Non-pigmented ciliary epithelial cell (primary cell): Measurements from ENCODE around the gene RNF130.
"Not testable (repeated sequence)": the region's sequence is repeated elsewhere in the genome, so short reads cannot be mapped to it uniquely, and the experiment has no call there.

Experiments
- DNase-seq: peaks from one replicate; pipeline ENCODE4 v3.0.0-alpha.2; 2010; ENCODE audit warnings: low read depth

Gene RNF130

DNA sequence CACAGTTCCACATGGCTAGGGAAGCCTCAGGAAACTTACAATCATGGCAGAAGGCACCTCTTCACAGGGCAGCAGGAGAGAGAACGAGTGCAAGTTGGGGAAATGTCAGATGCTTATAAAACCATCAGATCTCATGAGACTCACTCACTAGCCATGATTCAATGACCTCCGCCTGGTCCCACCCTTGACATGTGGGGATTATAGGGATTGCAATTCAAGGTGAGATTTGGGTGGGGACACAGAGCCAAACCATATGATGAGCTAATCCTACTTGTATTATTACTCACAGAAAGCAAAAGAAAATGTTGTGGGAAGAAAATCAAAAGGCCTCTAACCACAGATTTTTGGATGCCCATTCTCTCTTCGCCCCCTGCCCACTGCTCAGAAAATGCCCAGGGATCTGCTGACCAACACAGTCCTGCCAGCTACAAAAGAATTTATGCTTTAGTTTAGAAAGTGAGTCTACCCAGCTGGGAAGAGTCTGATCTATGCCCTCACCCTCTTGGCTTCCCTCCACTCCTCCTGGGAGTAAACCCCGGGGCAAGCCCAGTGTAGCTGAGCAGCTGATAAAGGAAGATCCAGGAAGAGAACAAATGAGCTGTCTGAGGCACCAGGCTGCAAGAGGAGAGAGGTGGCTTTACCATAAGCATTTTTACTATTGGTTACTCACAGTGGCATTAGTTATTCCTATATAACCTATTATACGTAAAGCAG is 53.1 kb downstream of the RNF130 start:
- DNase-seq: no peak

DNA sequence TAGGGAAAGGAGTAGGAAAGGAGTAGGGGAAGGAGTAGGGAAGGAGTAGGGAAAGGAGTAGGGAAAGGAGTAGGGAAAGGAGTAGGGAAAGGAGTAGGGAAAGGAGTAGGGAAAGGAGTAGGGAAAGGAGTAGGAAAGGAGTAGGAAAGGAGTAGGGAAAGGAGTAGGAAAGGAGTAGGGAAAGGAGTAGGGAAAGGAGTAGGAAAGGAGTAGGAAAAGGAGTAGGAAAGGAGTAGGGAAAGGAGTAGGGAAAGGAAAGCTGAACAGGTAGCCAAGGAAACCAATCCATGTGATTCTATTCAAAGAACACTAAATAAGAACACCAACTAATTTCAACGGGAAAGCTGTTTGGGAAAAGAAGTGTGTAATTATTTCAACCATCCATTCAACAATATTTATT is 56.0 kb downstream of the RNF130 start:
- not testable (repeated sequence) for DNase-seq

DNA sequence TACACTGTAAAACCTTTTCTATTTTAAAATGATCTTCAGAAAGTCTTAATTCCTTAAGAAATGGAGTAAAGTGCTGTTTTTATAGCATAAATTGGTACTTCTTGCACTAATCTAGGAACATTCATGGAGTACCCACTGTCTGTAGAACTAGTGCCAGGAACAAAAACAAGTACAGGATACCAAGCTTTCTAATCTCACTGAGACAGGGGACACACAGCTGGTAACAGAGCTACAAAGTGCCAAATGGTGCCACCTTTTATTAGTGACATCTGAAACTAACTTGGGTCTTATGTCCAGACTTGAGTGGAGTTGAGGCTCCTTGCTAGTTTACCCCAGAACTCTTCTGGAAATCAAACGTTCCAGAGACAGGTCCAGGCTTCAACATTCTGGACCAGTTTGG is 57.9 kb downstream of the RNF130 start:
- DNase-seq: no peak

DNA sequence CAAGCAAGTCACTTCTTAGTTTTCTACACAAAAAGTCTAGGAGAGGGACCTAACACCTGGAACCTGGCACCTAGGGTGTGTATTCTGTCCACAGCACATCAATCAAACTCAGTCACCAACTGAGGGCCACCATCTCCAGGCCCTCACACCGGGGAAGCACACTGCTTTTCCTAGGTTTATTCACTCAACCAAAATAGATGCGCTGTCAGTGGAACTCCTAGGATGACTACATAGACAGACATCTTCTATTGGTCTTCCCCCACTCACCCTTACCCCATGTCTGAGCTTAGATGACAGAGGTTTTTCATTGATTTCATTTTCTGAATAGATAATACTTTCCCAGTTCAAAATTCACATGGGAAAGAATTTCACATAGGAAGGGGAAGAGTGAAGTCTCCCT is 59.2 kb downstream of the RNF130 start:
- DNase-seq: no peak

DNA sequence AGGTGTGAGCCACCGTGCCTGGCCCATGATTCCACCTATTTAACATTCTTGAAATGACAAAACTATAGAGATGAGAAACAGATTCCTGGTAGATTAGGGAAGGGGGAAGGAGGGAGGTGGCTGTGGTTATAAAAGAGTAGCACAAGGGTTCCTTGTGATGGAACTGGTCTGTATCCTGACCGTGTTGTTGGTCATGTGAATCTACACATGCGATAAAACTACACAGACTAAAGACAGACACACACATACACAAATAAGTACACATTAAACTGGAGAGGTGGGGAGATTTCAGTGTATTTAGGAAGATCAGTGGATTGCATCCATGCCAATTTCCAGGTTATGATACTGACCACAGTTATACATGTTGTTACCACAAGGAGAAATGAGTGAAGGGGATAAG is 60.9 kb downstream of the RNF130 start:
- DNase-seq: no peak

DNA sequence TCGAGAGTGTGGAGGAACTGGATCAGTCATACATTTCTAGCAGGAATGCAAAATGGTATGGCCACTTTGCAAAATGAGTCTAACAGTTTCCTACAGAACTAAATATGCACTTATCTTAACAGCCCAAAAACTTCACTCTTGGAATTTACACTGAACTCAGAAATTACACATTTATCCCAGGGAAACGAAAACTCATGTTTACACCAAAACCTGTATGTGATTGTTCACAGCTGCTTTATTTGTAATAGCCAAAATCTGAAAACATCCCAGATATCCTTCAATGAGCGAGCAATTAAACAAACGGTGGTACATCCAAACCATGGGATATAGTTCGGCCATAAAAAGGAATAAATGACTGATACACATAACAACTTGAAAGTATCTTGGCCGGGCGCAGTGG is 62.0 kb downstream of the RNF130 start:
- DNase-seq: no peak

DNA sequence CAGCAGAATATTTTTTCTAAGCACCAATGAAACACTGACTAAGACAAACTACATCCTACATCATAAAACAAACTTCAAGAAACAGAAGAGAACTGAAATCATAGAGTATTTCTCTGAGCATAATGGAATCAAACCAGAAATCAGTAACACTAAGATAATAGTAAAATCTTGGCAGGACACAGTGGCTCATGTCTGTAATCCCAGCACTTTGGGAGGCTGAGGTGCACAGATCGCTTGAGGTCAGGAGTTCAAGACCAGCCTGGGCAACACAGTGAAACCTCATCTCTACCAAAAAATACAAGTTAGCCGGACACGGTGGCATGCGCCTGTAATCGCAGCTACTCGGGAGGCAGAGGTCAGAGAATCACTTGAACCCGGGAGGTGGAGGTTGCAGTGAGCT is 63.1 kb downstream of the RNF130 start:
- DNase-seq: no peak

DNA sequence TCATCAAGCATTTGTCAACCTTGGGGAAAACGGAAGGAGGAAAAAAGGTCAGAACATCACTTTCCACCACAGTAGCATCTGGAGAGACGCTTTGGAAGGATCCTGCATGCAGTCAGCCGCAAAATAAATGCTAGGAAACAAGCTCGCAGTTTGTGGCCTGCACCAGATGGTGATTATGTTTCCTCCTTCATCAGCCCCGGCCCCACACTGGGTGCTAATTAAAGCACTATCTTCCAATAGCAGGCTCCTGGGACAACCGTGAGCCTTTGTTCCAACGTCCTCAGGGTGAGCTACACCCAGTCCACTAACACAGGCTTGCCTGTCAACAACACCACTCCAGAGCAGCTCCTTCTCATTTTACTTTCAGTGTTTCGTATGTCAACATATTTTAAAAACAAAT is 64.0 kb downstream of the RNF130 start:
- no peak for DNase-seq

DNA sequence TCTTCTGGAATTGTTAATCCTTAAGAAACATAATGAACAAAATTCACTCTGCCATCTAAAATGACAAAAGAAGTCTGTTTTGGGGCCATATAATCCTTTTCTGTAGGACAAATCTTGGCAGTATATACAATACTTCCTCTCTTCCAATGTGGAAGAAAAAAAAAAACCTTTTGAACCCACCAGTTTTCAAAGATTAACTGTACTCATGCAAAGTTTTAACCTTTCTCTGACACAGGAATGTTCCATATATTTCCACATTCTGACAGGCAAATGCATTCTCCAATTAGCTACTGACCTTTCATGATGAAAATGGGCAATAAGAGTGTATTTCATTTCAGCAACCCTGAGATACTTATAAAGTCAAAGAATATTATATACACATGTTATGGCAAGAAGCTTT is 65.4 kb downstream of the RNF130 start:
- DNase-seq: no peak

DNA sequence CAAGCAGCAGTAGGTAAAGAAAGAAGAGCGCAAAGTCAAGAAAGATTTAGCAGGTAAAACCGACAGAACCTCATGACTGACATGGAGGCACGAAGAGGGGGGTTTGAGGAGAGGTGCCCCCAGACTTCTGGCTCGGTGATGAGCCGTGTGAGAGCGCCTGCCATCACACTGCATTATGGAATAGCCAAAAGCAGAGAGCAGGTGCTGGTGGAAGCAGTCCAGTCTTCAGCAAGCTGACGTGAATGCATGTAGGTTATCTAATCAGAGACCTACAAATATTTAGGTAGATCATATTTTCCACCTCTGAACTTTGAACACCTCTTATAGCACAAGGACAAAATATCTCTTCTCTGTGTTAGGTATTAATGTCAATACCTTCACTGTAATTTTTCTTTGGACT is 68.4 kb downstream of the RNF130 start:
- DNase-seq: no peak

DNA sequence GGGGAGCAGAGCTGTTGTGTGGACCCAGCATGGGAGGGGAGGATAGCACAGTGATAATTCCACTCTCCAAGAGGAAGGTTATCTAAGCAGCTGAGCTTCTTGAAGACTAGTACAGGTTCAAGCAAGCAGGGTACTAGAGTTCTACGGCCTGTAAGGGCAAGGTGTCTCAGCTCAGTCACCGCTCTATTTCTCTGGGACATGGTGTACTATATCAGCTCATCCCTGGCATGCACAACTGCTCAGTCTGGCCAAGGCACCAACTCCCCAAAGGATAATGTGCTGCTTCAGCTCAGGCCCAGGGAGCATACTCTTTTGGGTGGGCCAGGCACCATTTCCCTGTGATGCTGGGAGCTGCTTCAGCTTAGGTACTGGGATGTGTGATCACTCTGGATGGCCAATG is 69.8 kb downstream of the RNF130 start:
- DNase-seq: no peak

DNA sequence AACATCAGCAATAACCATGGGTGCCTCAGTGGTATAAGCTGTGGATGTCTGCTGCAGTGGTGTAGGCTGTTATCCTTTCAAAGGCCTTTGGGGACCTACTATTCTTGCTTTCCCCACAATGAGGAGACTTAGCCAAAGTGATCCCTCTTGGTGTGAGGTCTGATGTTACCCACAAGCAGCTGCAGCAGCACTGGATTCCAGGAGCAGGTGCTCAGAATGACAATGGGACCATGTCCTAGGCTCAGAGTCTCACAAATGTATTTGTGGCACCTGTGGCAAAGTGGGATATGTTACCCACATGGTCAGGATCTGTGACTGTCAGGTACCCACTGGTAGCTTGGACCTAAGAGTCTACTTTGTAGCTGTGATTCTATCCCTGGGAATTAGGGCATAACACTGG is 70.4 kb downstream of the RNF130 start:
- no peak for DNase-seq

DNA sequence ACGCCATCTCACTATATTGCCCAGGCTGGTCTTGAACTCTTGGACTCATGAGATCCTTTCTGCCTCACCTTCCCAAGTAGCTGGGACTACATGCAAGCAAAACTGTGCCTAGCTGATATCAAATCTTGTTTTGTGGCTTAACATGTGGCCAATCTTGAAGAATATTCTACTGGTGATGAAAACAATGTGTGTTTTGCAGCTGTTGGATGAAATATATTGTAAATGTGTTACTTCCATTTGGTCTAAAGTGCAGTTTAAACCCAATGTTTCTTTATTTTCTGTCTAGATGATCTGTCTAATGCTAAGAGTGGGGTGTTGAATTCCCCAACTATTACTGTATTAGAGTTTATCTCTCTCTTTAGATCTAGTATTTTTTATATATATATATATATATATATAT is 73.1 kb downstream of the RNF130 start:
- no peak for DNase-seq

DNA sequence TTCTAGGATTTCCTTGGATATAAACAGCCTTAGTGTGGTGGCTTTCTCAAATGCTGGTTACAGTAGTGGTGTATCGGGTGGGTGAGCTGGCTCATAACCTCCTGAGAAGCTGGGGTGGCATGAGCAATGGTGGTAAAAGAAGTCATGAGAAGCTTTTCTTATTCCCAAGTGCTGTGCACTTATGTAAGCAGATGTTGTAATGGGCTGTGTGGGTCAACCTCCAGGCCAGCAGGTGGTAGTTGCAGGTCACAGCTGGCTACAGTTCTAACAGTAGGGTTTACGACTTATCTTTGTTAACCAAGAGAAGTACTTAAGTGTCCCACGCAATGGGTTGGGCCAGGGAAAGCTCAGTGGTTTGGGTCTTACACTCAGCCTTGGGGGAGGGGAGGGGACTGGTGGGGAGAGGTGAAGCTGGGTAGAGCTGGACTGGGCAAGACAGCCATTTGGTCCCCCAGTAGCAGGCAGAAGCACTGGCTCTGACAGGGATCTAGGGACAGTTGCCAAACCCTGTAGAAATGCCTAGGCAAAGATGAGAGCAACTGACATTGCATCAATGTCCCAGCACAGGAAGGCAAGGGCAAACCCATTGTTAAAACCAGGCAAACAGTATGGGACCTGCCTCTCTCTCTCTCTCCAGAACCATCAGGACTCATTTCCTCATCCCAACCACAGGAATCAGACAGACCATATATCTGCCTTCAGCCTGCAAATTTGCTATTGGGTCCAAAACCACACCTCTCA is 76.8 kb downstream of the RNF130 start:
- no peak for DNase-seq

DNA sequence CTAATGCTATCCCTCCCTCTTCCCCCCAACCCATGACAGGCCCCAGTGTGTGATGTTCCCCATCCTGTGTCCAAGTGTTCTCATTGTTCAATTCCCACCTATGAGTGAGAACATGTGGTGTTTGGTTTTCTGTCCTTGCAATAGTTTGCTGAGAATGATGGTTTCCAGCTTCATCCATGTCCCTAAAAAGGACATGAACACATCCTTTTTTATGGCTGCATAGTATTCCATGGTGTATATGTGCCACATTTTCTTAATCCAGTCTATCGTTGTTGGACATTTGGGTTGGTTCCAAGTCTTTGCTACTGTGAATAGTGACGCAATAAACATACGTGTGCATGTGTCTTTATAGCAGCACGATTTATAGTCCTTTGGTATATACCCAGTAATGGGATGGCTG is 78.7 kb downstream of the RNF130 start:
- DNase-seq: not testable (repeated sequence)

DNA sequence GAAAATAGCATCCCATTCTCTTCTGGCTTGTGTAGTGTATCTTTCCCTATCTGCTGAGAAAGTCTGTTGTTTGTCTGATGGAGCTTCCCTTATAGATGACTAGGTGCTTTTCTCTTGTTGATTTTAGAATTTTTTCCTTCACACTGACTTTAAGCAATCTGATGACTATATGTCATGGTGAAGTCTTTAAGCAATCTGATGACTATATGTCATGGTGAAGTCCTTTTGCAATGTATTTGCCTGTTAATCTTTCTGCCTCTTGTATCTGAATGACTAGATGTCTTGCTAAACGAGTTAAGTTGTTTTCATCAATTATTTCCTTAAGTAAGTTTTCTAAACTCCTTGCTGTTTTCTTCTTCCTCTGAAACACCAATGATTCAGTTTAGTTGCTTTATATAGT is 80.5 kb downstream of the RNF130 start:
- DNase-seq: no peak

DNA sequence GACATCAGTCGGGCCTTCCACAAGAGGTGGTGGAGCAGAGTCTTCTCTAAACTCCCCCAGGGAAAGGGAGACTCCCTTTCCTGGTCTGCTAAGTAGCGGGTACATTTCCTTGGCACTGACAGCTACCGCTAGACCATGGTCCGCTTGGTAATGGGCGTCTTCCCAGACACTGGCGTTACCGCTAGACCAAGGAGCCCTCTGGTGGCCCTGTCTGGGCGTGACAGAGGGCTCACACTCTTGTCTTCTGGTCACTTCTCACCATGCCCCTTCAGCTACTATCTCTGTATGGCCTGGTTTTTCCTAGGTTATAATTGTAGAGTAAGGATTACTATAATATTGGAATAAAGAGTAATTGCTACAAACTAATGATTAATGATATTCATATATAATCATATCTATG is 81.0 kb downstream of the RNF130 start:
- not testable (repeated sequence) for DNase-seq

DNA sequence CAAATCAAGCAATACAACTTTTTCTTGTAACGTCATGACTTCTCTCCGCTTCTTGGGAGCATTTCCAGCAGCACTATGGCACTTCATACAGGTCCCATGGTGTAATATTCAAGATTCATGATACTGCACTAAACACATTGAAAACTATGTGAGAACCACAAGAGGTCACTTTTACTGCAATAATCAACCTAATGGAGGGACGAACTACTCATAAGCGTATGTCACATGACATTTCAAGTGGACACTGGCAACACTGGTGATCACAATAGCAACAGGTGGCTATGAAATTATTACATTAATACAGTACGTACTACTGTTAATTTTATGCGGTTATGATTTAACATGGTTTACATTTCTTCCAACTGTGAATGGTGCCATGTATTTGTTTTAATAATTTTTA is 85.2 kb downstream of the RNF130 start:
- DNase-seq: no peak

DNA sequence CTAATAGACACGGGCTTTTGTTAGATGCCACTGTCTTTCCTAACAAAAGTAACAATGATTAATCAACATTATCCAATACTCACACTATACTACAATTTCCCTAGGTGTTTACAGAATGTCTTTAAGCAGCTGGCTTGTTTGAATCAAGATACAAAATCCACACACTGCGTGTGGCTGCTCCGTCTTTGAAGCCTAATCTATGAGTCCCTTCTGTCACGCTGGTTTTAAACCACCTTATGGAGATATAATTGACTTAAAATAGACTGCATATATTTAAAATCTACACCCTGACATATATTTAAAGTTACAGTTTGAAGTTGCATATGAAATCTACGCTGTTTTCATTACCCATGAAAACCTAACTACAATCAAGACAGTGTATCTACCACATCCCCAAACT is 89.9 kb downstream of the RNF130 start:
- DNase-seq: no peak

DNA sequence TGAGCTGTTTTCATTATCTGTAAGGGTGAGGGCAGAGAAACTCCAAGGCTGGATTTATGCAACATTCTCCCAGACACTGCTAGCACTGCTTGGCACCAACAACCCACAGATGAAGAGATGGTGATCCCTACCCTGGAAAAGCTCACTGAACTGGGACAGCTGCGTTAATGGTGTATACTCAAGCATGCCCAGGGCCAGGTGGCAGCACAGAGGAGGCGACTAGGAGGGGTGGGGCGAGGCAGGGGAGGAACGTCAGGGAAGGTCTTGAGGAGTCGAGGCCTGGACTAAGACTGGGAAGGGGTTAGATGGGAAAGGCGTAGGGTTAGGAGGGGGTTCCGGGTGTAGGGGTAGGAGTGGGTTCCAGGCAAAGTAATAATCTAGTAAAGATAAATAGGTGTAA is 90.8 kb downstream of the RNF130 start:
- no peak for DNase-seq

DNA sequence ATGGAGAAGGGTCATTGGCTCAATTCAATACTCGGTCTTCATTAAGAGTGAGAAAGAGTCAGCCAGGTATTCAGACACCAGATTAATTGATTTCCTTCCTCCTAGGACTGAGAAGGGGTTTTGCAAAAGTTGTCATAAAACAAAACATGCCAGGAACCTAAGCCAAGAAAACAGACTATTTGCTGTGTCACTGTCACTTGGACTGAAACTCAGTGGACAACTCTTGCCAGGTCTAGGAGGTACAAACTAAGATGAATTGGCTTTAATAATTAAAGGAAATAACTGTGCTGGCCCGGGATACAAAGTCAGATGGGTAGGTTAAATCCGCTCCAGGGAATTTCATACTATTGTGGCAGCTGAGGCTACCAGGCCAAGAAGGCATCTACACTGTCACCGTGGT is 92.8 kb downstream of the RNF130 start:
- no peak for DNase-seq

DNA sequence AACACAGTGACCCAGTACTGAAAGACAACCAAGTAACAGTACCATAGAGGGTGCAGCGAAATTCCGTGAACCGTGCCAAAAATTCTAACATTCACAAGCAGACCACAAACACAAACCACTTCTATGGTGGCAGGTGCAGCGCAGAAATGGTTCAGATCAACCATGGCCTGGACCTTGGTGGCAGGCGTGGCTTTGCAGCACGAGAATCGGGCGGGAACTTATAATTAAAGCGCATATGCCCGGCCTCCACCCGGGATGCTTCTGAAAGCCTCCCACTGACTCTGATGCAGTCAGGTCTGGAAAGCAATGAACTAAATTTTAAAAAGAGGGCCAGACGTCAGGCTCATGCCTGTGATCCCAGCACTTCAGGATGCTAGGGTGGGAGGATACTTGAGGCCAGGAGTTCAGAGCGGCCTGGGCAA is 95.8 kb downstream of the RNF130 start:
- DNase-seq: no peak

DNA sequence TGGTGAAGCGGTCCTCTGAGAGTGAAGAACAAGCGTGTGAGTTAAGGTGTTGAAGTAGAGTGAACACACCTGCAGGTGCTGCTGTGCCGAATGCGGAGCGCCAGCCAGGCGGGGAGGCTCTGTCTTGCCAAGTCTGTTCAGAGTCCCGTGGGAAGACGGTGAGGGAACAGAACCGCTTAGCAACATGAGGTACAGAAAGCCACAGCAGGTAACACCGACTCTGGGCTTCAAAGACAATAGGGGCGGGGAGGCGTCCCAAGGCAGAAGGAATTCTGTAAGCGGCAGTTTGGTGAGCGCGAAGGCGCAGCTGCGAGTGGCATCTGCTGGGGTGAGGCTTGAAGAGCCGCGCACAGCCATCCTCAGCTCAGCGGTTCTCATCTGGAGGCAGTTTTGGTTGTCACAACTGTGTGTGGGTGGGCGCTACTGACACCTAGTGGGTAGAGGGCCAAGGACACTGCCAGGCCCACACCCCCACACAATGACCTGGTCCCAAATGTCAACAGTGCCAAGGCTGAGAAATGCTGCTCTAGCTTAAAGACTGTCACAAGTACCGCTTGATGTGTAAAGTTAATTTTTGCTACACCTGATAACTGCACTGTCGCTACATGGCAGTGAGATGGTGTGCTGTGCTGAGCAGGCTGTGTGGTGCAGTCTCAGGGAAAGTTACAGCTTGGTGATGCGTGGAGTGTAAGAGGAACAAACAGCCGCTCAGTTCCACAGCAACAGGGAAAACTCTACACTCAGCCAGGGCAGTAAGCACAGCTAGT is 96.4 kb downstream of the RNF130 start:
- DNase-seq: no peak
